PC-9 (cell line): Measurements from ENCODE around the gene PTDSS2.

ENCODE experiments used
- CTCF ChIP-seq: fragments of 200-600 bp; sonication (generic); conservative IDR thresholded peaks from 2 replicates; pipeline ENCODE4 v1.6.1; 2017; ENCODE audit warnings: mixed run types, antibody characterized with exemption, mild to moderate bottlenecking, moderate library complexity
- EZH2 ChIP-seq: fragments of 200-600 bp; sonication (generic); IDR thresholded peaks from 2 replicates; pipeline ENCODE4 v1.8.0; 2017; ENCODE audit warnings: antibody characterized with exemption, low read depth

DNA sequence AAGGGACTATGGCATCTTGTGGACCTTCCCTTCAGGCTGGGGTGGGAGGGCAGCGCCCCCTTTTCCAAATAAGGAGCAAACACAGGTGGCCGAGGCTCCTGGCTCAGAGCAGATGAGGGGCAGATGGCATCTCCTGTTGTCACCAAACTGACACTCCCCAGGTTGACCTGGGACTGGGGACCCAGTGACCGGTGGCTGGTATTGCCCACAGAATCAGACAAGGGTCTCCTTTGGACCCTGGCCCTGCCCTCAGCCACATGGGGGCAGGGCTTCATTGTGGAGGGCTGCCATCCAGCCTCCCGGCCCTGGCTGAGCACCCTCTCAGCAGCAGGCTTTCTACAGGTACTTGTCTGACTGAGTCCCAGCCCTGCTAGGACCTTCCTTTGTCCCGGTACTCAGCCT, 34.4 kb upstream of the PTDSS2 start:
- TF ChIP-seq CTCF (no peak), EZH2 (no peak)
